H1 (cell line): ENCODE data around the gene GALNT2. TPM values are rescaled to one million over a fixed set of nuclear protein-coding genes. Genes with fewer than 3 reads are reported as not detected.
A peak's percentile ranks its signal among the peaks of the same experiment; 100 is the strongest.

Source experiments
- CTCF ChIP-seq, 3 experiments: IDR thresholded peaks; 1 replicate in 2 of 3; 2 replicates in 1 of 3; pipeline versions ENCODE4 v1.5.1 to v1.6.1; 2011; ENCODE audit warnings: low read length in 3 of 3, mild to moderate bottlenecking in 3 of 3, inconsistent platforms in 2 of 3, low read depth in 1 of 3, moderate library complexity in 1 of 3; ENCODE audit not compliant: insufficient read depth in 1 of 3; ENCODE audit errors: control extremely low read depth in 1 of 3
- POU5F1 ChIP-seq: IDR thresholded peaks from 2 replicates; pipeline ENCODE4 v1.6.1; 2011; ENCODE audit warnings: low read depth, mild to moderate bottlenecking, low read length, moderate library complexity
- TAF7 ChIP-seq: optimal IDR thresholded peaks from 2 replicates; pipeline ENCODE3; 2011; ENCODE audit warnings: low read depth, mild to moderate bottlenecking, inconsistent platforms, low read length, moderate library complexity, borderline replicate concordance
- polyA plus RNA-seq, 7 experiments: library from polyadenylated mRNA; depleted of rRNA in 3 of 7; stranded (reverse) in 5 of 7; unstranded in 2 of 7; fragments of >200 nt in 5 of 7; fragments of 200-250 nt in 2 of 7; gene quantifications; 1 replicate in 5 of 7; 2 replicates in 1 of 7; 4 replicates in 1 of 7; pipeline versions ENCODE4 v1.2.1 to v1.2.3, GENCODE V29; 2011 to 2013; ENCODE audit warnings: missing spikeins in 2 of 7, mixed read lengths in 2 of 7
- total RNA-seq: library from RNA; stranded (reverse); fragmentation: NEBNext Ultra II Directional; extraction: Animal tissue kit (Norgen Biotek cat#: 25700); gene quantifications from 2 replicates; pipeline ENCODE4 v1.2.1, GENCODE V29; 2021
- TF ChIP-seq, protein P1 (sequence below): IDR thresholded peaks from 2 replicates; pipeline ENCODE4 v1.6.1; 2012; ENCODE audit warnings: inconsistent platforms
- TF ChIP-seq, protein P2 (sequence below): IDR thresholded peaks from 2 replicates; pipeline ENCODE4 v1.6.1; 2011; ENCODE audit warnings: low read length, improper control_type of control experiment

The GALNT2 gene
- total and polyA plus RNA-seq, 2 of the 8 experiments (the other 6 are each of a cell fraction or from before 2014, with no cell fraction given): 34.5 to 75.3 TPM

- TF ChIP-seq, protein P1, sequence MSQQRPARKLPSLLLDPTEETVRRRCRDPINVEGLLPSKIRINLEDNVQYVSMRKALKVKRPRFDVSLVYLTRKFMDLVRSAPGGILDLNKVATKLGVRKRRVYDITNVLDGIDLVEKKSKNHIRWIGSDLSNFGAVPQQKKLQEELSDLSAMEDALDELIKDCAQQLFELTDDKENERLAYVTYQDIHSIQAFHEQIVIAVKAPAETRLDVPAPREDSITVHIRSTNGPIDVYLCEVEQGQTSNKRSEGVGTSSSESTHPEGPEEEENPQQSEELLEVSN: no peak
- TF ChIP-seq, protein P2, sequence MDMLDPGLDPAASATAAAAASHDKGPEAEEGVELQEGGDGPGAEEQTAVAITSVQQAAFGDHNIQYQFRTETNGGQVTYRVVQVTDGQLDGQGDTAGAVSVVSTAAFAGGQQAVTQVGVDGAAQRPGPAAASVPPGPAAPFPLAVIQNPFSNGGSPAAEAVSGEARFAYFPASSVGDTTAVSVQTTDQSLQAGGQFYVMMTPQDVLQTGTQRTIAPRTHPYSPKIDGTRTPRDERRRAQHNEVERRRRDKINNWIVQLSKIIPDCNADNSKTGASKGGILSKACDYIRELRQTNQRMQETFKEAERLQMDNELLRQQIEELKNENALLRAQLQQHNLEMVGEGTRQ: no peak
- TF ChIP-seq TAF7 (no peak), CTCF (IDR thresholded peaks at IDR 0.05; ENCODE audit: control extremely low read depth in 1 of 3, insufficient read depth in 1 of 3, low read depth in 1 of 3, low read length in 3 of 3) (peak; percentile 63 to 90 (median 74)), POU5F1 (no peak)
These were observed 100.4 kb downstream of the GALNT2 start (continued) for GRCh38 chr1:230167419-230167852.
